Measurements from ENCODE around the gene RASGRP4.

DNA sequence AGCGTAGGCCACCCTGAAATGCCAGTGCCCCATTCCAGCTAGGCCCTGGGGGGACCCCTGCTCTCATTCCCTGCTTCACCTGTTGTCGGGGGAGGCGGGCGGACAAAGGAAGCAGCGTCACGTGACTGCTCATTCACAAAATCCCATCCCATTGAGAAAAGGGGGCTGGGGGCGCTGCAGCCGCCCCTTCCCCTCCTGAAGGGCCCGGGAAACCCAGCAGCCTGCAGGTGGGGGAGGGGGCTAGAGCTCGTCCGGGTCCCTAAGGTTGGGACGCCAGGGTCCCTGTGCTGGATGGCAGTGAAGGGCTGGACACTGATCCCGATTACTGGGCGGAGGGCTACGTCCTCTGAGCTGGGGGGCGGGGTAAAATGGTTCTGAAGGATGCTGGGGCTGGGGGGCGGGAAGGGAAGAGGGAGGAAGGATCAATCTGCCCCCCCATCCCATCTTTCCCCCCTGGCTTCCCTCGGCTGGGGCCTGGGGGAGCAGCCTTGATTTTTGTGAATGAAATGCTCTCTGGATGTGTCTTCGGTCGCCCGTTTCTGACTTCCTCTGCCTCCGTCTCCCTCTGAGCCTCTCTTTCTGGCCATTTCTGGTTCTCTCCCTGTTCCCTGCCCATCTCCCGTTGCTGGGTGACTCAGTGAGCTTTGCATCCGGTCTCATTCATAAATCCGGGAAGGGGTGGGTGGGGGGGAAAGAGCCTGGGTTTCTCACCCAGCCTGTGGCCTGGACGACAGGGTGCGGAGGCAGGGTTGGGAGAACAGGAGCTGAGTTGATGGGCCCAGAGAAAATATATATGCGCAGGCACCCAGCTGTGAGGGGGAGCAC is 36.7 kb downstream of the RASGRP4 start:
- TF ChIP-seq POLR2A (IDR thresholded peaks at IDR 0.05; ENCODE audit: low read depth, low read length): no peak
- TF ChIP-seq POLR2AphosphoS5 (IDR thresholded peaks at IDR 0.05; ENCODE audit: low read depth, low read length): no peak
- TF ChIP-seq SPI1 (IDR thresholded peaks at IDR 0.05; ENCODE audit: low read depth, low read length): no peak
- TF ChIP-seq PAX5 (IDR thresholded peaks at IDR 0.05; ENCODE audit: insufficient read depth, low read length, severe bottlenecking): no peak
- no peak for TF ChIP-seq TAF1 (IDR thresholded peaks at IDR 0.05; ENCODE audit: low read depth, low read length)
